Activated effector memory CD4-positive, alpha-beta T cell treated with anti-CD3 and anti-CD28 coated beads, Interleukin-2, amount 50 U/mL, for 16 hours (primary cell): ENCODE data around the gene KCNMA1.

Experiments
- DNase-seq: peaks from one replicate; pipeline ENCODE4 v3.0.0-alpha.2; 2020

The KCNMA1 gene

GRCh38 chr10:76902949-76903348, 734.7 kb downstream of the KCNMA1 start:
- DNase-seq = no peak

GRCh38 chr10:76901701-76902100, 735.9 kb downstream of the KCNMA1 start:
- no peak for DNase-seq

- DNase-seq = no peak
These were observed 738.1 kb downstream of the KCNMA1 start for GRCh38 chr10:76899490-76899889.

- no peak for DNase-seq
These were observed 744.7 kb downstream of the KCNMA1 start for GRCh38 chr10:76892766-76893479.

GRCh38 chr10:76887223-76888010, 750.2 kb downstream of the KCNMA1 start:
- DNase-seq = no peak

- no peak for DNase-seq
These were observed 751.8 kb downstream of the KCNMA1 start for GRCh38 chr10:76885816-76886215.

- no peak for DNase-seq
These were observed 752.8 kb downstream of the KCNMA1 start for GRCh38 chr10:76884673-76885275.

- no peak for DNase-seq
These were observed 754.0 kb downstream of the KCNMA1 start for GRCh38 chr10:76883596-76883995.

- no peak for DNase-seq
These were observed 754.8 kb downstream of the KCNMA1 start for GRCh38 chr10:76882796-76883195.

- no peak for DNase-seq
These were observed 755.4 kb downstream of the KCNMA1 start for GRCh38 chr10:76882245-76882644.

- no peak for DNase-seq
These were observed 756.0 kb downstream of the KCNMA1 start for GRCh38 chr10:76881477-76882220.

- no peak for DNase-seq
These were observed 756.7 kb downstream of the KCNMA1 start for GRCh38 chr10:76880931-76881330.

GRCh38 chr10:76879116-76879913, 758.3 kb downstream of the KCNMA1 start:
- DNase-seq = no peak

GRCh38 chr10:76878514-76878913, 759.1 kb downstream of the KCNMA1 start:
- DNase-seq = no peak

- DNase-seq = no peak
These were observed 762.7 kb downstream of the KCNMA1 start for GRCh38 chr10:76874896-76875295.

- no peak for DNase-seq
These were observed 763.4 kb downstream of the KCNMA1 start for GRCh38 chr10:76874176-76874575.

GRCh38 chr10:76871697-76872295, 765.8 kb downstream of the KCNMA1 start:
- no peak for DNase-seq

GRCh38 chr10:76869931-76870330, 767.7 kb downstream of the KCNMA1 start:
- DNase-seq = no peak

GRCh38 chr10:76868098-76868977, 769.3 kb downstream of the KCNMA1 start:
- no peak for DNase-seq

- no peak for DNase-seq
These were observed 770.6 kb downstream of the KCNMA1 start for GRCh38 chr10:76866841-76867586.
